HCT116 (cell line): Measurements from ENCODE around the gene EBLN2. TPM values are rescaled to one million over a fixed set of nuclear protein-coding genes. Genes with fewer than 3 reads are reported as not detected.

ENCODE experiments used
- ATAC-seq: fragments of 200-7000 bp; cut with Tn5 transposase; 2 replicates; pipeline ENCODE4 v1.9.1; 2020; ENCODE audit warnings: mild to moderate bottlenecking, moderate library complexity
- BruUV-seq: library from RNA; stranded (reverse); fragments of 400-500 nt; replicated peaks from 2 replicates; lab custom pipeline; 2021; lab: Mats Ljungman, UMichigan
- CTCF ChIA-PET: fragments of 300-600 bp; sonication (Branson Sonifier 250); formaldehyde crosslinking; loops from one replicate; lab custom pipeline; 2021; ENCODE audit warnings: antibody characterized with exemption; lab: Charles Lee
- POLR2A ChIA-PET: fragments of 300-600, 350-600 bp; sonication (Branson Sonifier 250); formaldehyde crosslinking; loops from one replicate; lab custom pipeline; 2021; ENCODE audit warnings: antibody characterized with exemption; lab: Charles Lee
- RAD21 ChIA-PET, 2 experiments: fragments of 300-600 bp; sonication (Branson Sonifier 250); formaldehyde crosslinking; loops; one replicate each; lab custom pipeline; 2023; ENCODE audit warnings: low total read pairs in 2 of 2; ENCODE audit not compliant: uncharacterized antibody in 2 of 2, unreplicated experiment in 2 of 2, low non-redundant PET in 1 of 2; lab: Charles Lee
- DNase-seq: peaks from one replicate; pipeline ENCODE4 v3.0.0-alpha.2; 2010; ENCODE audit warnings: low read depth, low spot score
- H2AFZ ChIP-seq: fragments of 200-600 bp; shearing (Covaris generic), sonication (generic); 2 replicates; pipeline ENCODE4 v1.6.1; 2017; ENCODE audit warnings: low read depth, mixed run types, mixed read lengths, antibody characterized with exemption, low read length; ENCODE audit not compliant: poor library complexity, severe bottlenecking
- H3K27ac ChIP-seq: 2 replicates; pipeline ENCODE4 v1.5.1; 2012; ENCODE audit warnings: low read depth, low read length
- H3K27me3 ChIP-seq: fragments of 200-600 bp; sonication (generic); 2 replicates; pipeline ENCODE4 v1.6.1; 2016; ENCODE audit warnings: mixed run types, low read length, mixed read lengths; ENCODE audit not compliant: insufficient read depth
- H3K36me3 ChIP-seq, 2 experiments: fragments of 200-500 bp in 1 of 2; fragments of 200-600 bp in 1 of 2; sonication (Bioruptor generic) in 1 of 2; sonication (generic) in 1 of 2; 2 replicates each; pipeline versions ENCODE4 v1.5.1 to v1.6.1; 2014 to 2016; ENCODE audit warnings: low read length in 2 of 2, inconsistent platforms in 1 of 2, mixed read lengths in 1 of 2, mixed run types in 1 of 2; ENCODE audit not compliant: insufficient read depth in 2 of 2, control insufficient read depth in 1 of 2
- H3K4me1 ChIP-seq, 2 experiments: fragments of 200-600 bp in 1 of 2; sonication (generic) in 1 of 2; 2 replicates each; pipeline versions ENCODE4 v1.5.1 to v1.6.1; 2012 to 2017; ENCODE audit warnings: low read length in 2 of 2, inconsistent platforms in 1 of 2, mild to moderate bottlenecking in 1 of 2, mixed read lengths in 1 of 2, mixed run types in 1 of 2, moderate library complexity in 1 of 2; ENCODE audit not compliant: insufficient read depth in 2 of 2, control insufficient read depth in 1 of 2
- H3K4me2 ChIP-seq: fragments of 200-600 bp; sonication (generic); 2 replicates; pipeline ENCODE4 v1.6.1; 2017; ENCODE audit warnings: mixed run types, low read length, mixed read lengths
- H3K4me3 ChIP-seq, 2 experiments: fragments of 200-600 bp in 1 of 2; sonication (generic) in 1 of 2; replicated peaks in 1 of 2; 2 replicates each; pipeline ENCODE4 v1.5.1; 2011 to 2016; ENCODE audit warnings: low read length in 2 of 2, control low read depth in 1 of 2, low read depth in 1 of 2, mild to moderate bottlenecking in 1 of 2, mixed read lengths in 1 of 2, mixed run types in 1 of 2
- H3K79me2 ChIP-seq: fragments of 200-600 bp; sonication (generic); 2 replicates; pipeline ENCODE4 v1.6.1; 2017; ENCODE audit warnings: mild to moderate bottlenecking, mixed run types, low read length, moderate library complexity, mixed read lengths; ENCODE audit not compliant: insufficient read depth
- H3K9ac ChIP-seq: fragments of 200-600 bp; sonication (generic); 2 replicates; pipeline ENCODE4 v1.6.1; 2016; ENCODE audit warnings: low read length, mixed read lengths
- H3K9me2 ChIP-seq: fragments of 200-600 bp; sonication (generic), shearing (Covaris generic); 2 replicates; pipeline ENCODE4 v1.6.1; 2017; ENCODE audit warnings: mixed run types, mild to moderate bottlenecking, moderate library complexity; ENCODE audit not compliant: insufficient read depth
- H3K9me3 ChIP-seq, 2 experiments: fragments of 200-500 bp in 1 of 2; fragments of 200-600 bp in 1 of 2; sonication (Bioruptor generic) in 1 of 2; sonication (generic) in 1 of 2; 2 replicates each; pipeline ENCODE4 v1.6.1; 2014 to 2017; ENCODE audit warnings: low read length in 2 of 2, mixed read lengths in 2 of 2, inconsistent platforms in 1 of 2, low read depth in 1 of 2, mild to moderate bottlenecking in 1 of 2, mixed run types in 1 of 2, moderate library complexity in 1 of 2; ENCODE audit not compliant: control insufficient read depth in 1 of 2, insufficient read depth in 1 of 2
- H4K20me1 ChIP-seq: fragments of 200-600 bp; sonication (generic), shearing (Covaris generic); 2 replicates; pipeline ENCODE4 v1.6.1; 2017; ENCODE audit warnings: mixed run types, mild to moderate bottlenecking, moderate library complexity; ENCODE audit not compliant: insufficient read depth
- CBX3 ChIP-seq: IDR thresholded peaks from 2 replicates; pipeline ENCODE4 v1.6.1; 2012; ENCODE audit warnings: low read depth
- CEBPB ChIP-seq: IDR thresholded peaks from 2 replicates; pipeline ENCODE4 v1.6.1; 2012; ENCODE audit warnings: low read depth
- EGR1 ChIP-seq: IDR thresholded peaks from 2 replicates; pipeline ENCODE4 v1.6.1; 2012; ENCODE audit warnings: low read depth
- ELF1 ChIP-seq: IDR thresholded peaks from 2 replicates; pipeline ENCODE4 v1.6.1; 2012; ENCODE audit warnings: low read depth, borderline replicate concordance
- EZH2 ChIP-seq: fragments of 200-600 bp; sonication (generic); IDR thresholded peaks from 2 replicates; pipeline ENCODE4 v1.6.1; 2017; ENCODE audit warnings: antibody characterized with exemption, mixed run types
- FOSL1 ChIP-seq: IDR thresholded peaks from 2 replicates; pipeline ENCODE4 v1.6.1; 2012; ENCODE audit warnings: low read depth
- JUND ChIP-seq: IDR thresholded peaks from 2 replicates; pipeline ENCODE4 v1.6.1; 2012
- POLR2A ChIP-seq: IDR thresholded peaks from 2 replicates; pipeline ENCODE4 v1.7.0; 2011; ENCODE audit warnings: borderline replicate concordance; ENCODE audit not compliant: insufficient read depth, insufficient read length; ENCODE audit errors: extremely low read depth
- RAD21 ChIP-seq: IDR thresholded peaks from 2 replicates; pipeline ENCODE4 v1.6.1; 2012; ENCODE audit warnings: low read depth, mild to moderate bottlenecking
- SIN3A ChIP-seq: IDR thresholded peaks from 2 replicates; pipeline ENCODE4 v1.6.1; 2012; ENCODE audit warnings: low read depth
- SP1 ChIP-seq: IDR thresholded peaks from 2 replicates; pipeline ENCODE4 v1.6.1; 2012; ENCODE audit warnings: low read depth
- SRF ChIP-seq: IDR thresholded peaks from 2 replicates; pipeline ENCODE4 v1.6.1; 2012; ENCODE audit warnings: low read depth
- TCF7L2 ChIP-seq: IDR thresholded peaks from 2 replicates; pipeline ENCODE4 v1.7.0; 2011; ENCODE audit warnings: borderline replicate concordance, inconsistent platforms; ENCODE audit not compliant: insufficient read depth, insufficient read length; ENCODE audit errors: extremely low read depth
- YY1 ChIP-seq: IDR thresholded peaks from 2 replicates; pipeline ENCODE4 v1.6.1; 2011; ENCODE audit warnings: low read length, low read depth, moderate library complexity, mild to moderate bottlenecking; ENCODE audit not compliant: insufficient replicate concordance; ENCODE audit errors: extremely low read depth
- ZNF274 ChIP-seq: fragments of 200-500 bp; sonication (Bioruptor generic); IDR thresholded peaks from 2 replicates; pipeline ENCODE4 v1.6.1; 2014; ENCODE audit warnings: mild to moderate bottlenecking, low read depth, low read length, inconsistent platforms
- intact Hi-C: fragments of 100-400 bp; cut with micrococcal nuclease; formaldehyde crosslinking; loops from 2 replicates; pipeline ENCODE4 v1.10.0; 2022
- total RNA-seq: library from RNA; stranded (reverse); gene quantifications from one replicate; pipeline ENCODE4 v1.2.1, GENCODE V29; 2021; ENCODE audit not compliant: unreplicated experiment
- TF ChIP-seq, protein P1 (sequence below), 3 experiments: fragments of 200-600 bp in 1 of 3; sonication (generic) in 1 of 3; IDR thresholded peaks in 2 of 3; conservative IDR thresholded peaks in 1 of 3; 2 replicates each; pipeline ENCODE4 v1.5.1; 2012 to 2017; ENCODE audit warnings: low read depth in 2 of 3, low read length in 2 of 3, antibody characterized with exemption in 1 of 3, borderline replicate concordance in 1 of 3, control low read depth in 1 of 3, mild to moderate bottlenecking in 1 of 3, mixed read lengths in 1 of 3, mixed run types in 1 of 3, moderate library complexity in 1 of 3; ENCODE audit not compliant: insufficient read depth in 1 of 3
- TF ChIP-seq, protein P2 (sequence below): IDR thresholded peaks from 2 replicates; pipeline ENCODE4 v1.6.1; 2011; ENCODE audit warnings: mild to moderate bottlenecking, low read length, moderate library complexity; ENCODE audit not compliant: insufficient replicate concordance; ENCODE audit errors: extremely low read depth
- TF ChIP-seq, protein P3 (sequence below): IDR thresholded peaks from 2 replicates; pipeline ENCODE4 v1.6.1; 2012; ENCODE audit warnings: low read depth

EBLN2 gene
- total RNA-seq, 1 experiment from 2014 or later: 5.1 TPM

DNA sequence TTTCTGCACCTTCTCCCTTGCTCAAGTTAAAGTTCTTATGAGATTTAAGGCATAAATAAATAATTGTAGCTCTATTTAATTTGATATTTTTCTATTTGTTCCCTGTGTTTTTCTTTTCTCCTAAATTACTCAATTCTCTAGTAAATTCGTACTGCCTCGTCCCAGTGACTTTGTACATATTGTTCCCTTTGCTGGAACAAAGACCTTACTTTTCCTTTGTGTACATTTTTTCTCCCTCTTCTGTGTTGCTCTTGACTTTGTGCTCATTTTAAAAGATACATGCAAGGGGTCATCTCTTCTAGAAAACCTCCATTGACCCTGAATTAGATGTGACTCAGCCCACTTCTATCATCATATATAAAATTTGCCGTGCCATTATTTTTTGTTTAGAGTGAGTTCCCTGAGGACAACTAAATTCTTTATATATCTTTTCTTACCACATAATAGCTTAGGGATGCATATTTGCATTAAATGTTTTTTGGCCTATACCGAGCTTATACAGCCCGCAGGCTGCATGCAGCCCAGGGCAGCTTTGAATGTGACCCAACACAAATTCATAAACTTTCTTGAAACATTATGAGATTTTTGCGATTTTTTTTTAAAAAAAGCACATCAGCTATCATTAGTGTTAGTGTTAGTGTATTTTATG, 35.2 kb upstream of the EBLN2 start (continued):
- no peak for TF ChIP-seq POLR2A
- TF ChIP-seq TCF7L2: no peak
- no peak for TF ChIP-seq FOSL1
- TF ChIP-seq SRF: no peak
- no peak for TF ChIP-seq JUND

DNA sequence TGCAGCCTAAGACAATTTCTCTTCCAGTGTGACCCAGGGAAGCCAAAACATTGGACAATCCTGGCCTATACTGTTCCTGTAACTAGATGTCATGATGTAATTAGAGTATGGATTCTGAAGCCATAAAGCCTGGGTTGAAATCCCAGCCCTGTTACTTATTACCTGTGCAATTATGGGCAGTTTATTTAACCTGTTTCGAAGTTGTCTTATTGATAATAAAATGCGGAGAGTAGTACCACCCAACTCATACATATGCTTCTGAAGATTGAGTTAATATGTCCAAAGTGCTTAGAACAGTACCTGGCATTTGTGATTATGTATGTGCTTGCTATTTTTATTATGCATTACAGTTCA, 34.7 kb upstream of the EBLN2 start:
- no peak overlapping the region for H3K9ac ChIP-seq
- intact Hi-C loops: no loop called here
- H3K27me3 ChIP-seq: no peaks in the 10 kb centered on the region
- no peak for DNase-seq
- BruUV-seq: no TSS peak
- peaks cover 40% of the 10 kb centered on the region for H4K20me1 ChIP-seq
- H3K9me3 ChIP-seq: no peaks in the 10 kb centered on the region
- H3K36me3 ChIP-seq: no peaks in the 10 kb centered on the region; a peak in 1 of 4 replicates
- H3K9me2 ChIP-seq: no peaks in the 10 kb centered on the region
- peaks cover 100% of the 10 kb centered on the region for H3K79me2 ChIP-seq
- no peak overlapping the region for H3K4me2 ChIP-seq
- CTCF ChIA-PET: no interaction called here
- peaks cover 12 to 23% of the 10 kb centered on the region in 2 experiments; a peak in 3 of 4 replicates for H3K4me1 ChIP-seq
- RAD21 ChIA-PET: no interaction called here
- ATAC-seq: no peak
- no peak overlapping the region for H2AFZ ChIP-seq
- H3K27ac ChIP-seq: no peak overlapping the region
- H3K4me3 ChIP-seq: no peak overlapping the region
- POLR2A ChIA-PET: no interaction called here
- no peak for TF ChIP-seq ELF1
- no peak for TF ChIP-seq EZH2
- TF ChIP-seq POLR2A: no peak
- no peak for TF ChIP-seq TCF7L2
- TF ChIP-seq, protein P1, sequence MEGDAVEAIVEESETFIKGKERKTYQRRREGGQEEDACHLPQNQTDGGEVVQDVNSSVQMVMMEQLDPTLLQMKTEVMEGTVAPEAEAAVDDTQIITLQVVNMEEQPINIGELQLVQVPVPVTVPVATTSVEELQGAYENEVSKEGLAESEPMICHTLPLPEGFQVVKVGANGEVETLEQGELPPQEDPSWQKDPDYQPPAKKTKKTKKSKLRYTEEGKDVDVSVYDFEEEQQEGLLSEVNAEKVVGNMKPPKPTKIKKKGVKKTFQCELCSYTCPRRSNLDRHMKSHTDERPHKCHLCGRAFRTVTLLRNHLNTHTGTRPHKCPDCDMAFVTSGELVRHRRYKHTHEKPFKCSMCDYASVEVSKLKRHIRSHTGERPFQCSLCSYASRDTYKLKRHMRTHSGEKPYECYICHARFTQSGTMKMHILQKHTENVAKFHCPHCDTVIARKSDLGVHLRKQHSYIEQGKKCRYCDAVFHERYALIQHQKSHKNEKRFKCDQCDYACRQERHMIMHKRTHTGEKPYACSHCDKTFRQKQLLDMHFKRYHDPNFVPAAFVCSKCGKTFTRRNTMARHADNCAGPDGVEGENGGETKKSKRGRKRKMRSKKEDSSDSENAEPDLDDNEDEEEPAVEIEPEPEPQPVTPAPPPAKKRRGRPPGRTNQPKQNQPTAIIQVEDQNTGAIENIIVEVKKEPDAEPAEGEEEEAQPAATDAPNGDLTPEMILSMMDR (IDR thresholded peaks at IDR 0.05 in 2 of 3, conservative IDR thresholded peaks at IDR 0.05 in 1 of 3; ENCODE audit: borderline replicate concordance in 1 of 3, insufficient read depth in 1 of 3, low read depth in 2 of 3, low read length in 2 of 3): no peak
- no peak for TF ChIP-seq FOSL1
- no peak for TF ChIP-seq EGR1
- TF ChIP-seq RAD21: no peak
- TF ChIP-seq SP1: no peak
- TF ChIP-seq SIN3A: no peak
- TF ChIP-seq, protein P2, sequence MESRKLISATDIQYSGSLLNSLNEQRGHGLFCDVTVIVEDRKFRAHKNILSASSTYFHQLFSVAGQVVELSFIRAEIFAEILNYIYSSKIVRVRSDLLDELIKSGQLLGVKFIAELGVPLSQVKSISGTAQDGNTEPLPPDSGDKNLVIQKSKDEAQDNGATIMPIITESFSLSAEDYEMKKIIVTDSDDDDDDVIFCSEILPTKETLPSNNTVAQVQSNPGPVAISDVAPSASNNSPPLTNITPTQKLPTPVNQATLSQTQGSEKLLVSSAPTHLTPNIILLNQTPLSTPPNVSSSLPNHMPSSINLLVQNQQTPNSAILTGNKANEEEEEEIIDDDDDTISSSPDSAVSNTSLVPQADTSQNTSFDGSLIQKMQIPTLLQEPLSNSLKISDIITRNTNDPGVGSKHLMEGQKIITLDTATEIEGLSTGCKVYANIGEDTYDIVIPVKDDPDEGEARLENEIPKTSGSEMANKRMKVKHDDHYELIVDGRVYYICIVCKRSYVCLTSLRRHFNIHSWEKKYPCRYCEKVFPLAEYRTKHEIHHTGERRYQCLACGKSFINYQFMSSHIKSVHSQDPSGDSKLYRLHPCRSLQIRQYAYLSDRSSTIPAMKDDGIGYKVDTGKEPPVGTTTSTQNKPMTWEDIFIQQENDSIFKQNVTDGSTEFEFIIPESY: no peak
- no peak for TF ChIP-seq ZNF274
- TF ChIP-seq CBX3: no peak
- no peak for TF ChIP-seq SRF
- TF ChIP-seq, protein P3, sequence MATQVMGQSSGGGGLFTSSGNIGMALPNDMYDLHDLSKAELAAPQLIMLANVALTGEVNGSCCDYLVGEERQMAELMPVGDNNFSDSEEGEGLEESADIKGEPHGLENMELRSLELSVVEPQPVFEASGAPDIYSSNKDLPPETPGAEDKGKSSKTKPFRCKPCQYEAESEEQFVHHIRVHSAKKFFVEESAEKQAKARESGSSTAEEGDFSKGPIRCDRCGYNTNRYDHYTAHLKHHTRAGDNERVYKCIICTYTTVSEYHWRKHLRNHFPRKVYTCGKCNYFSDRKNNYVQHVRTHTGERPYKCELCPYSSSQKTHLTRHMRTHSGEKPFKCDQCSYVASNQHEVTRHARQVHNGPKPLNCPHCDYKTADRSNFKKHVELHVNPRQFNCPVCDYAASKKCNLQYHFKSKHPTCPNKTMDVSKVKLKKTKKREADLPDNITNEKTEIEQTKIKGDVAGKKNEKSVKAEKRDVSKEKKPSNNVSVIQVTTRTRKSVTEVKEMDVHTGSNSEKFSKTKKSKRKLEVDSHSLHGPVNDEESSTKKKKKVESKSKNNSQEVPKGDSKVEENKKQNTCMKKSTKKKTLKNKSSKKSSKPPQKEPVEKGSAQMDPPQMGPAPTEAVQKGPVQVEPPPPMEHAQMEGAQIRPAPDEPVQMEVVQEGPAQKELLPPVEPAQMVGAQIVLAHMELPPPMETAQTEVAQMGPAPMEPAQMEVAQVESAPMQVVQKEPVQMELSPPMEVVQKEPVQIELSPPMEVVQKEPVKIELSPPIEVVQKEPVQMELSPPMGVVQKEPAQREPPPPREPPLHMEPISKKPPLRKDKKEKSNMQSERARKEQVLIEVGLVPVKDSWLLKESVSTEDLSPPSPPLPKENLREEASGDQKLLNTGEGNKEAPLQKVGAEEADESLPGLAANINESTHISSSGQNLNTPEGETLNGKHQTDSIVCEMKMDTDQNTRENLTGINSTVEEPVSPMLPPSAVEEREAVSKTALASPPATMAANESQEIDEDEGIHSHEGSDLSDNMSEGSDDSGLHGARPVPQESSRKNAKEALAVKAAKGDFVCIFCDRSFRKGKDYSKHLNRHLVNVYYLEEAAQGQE: no peak
- TF ChIP-seq CEBPB: no peak
- TF ChIP-seq YY1: no peak
